Stimulated activated CD4-positive, alpha-beta T cell treated with anti-CD3 and anti-CD28 coated beads, Interleukin-4, amount 100 ng/mL, for 48 hours (primary cell): Measurements from ENCODE around the gene CCL13.

Experiments used
- DNase-seq, 2 donors: peaks; one replicate each; pipeline ENCODE4 v3.0.0-alpha.2; 2020; ENCODE audit warnings: low read depth in 2 of 2

The CCL13 gene

GRCh38 chr17:34363183-34363661 lies 6.9 kb downstream of the CCL13 start, which contains the start of gene CCL1:
TSS of gene CCL1 (minus strand) at chr17:34363233. CDS start at chr17:34363161, 72 bp downstream.
- no peak for DNase-seq

DNA sequence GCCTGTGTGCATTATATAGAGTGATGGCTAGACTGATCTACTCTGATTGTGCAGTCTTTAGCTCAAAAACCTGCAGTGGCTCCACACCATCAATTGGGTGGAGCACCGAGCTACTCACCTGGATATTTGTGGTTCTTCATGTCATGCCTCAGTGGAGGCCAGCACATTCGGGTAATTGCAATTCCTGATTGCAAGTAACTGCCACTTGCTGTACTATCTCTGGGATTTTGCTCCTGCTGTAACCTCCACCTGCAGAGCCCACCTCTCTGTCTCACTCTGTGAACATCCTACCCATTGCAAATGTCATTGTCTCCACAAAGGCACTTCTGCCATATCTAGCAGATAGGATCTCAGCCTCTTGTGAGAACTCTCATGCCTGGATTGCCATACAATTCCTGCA lies 8.5 kb downstream of the CCL13 start:
- no peak for DNase-seq

DNA sequence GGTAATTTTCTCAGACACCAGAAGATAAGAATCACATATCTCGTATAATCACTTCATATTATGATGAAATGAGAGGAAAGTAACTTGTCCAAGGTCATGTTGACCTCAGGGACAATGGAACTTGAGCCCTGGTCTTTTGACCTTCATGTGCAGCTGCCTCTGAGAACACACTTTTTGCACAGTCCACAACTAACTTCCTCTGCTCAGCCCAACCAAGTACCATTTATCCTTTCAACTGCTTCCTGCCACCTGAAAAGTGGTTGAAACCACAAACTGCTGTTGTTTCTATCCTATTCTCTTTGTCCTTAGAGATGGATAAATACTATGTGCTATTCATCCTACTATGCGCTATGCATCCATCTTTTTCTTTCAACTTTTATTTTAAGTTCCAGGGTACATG lies 9.1 kb downstream of the CCL13 start:
- DNase-seq: no peak

- no peak for DNase-seq
Observed at GRCh38 chr17:34366010-34366409, 9.7 kb downstream of the CCL13 start.

DNA sequence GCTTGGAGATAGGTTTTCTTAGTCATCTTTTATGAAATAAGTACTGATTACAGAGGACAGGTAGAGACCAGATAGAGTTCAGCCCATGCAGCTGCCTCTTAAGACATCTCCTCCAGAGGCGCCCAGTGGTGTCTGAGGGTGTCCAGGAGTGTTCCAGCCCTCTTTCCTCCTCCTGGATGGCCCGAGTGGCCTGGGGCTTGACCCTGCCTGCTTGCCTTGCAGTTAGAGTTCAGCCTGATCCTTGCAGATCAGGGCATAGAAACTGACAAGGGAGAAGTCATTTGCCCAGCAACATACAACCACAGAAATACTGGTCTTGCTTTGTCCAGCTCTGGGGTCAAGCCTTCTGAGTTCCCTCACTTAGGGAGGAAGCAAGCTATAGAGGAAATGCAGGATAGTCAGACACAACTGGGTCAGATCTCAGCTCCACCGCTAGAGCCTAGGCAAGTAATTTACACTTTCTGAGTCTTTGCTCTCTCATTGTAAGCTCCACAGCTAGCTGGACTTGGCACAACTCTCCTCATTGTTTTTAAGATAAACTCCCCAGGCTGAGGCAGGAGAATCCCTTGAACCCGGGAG lies 10.3 kb downstream of the CCL13 start:
- no peak for DNase-seq

DNA sequence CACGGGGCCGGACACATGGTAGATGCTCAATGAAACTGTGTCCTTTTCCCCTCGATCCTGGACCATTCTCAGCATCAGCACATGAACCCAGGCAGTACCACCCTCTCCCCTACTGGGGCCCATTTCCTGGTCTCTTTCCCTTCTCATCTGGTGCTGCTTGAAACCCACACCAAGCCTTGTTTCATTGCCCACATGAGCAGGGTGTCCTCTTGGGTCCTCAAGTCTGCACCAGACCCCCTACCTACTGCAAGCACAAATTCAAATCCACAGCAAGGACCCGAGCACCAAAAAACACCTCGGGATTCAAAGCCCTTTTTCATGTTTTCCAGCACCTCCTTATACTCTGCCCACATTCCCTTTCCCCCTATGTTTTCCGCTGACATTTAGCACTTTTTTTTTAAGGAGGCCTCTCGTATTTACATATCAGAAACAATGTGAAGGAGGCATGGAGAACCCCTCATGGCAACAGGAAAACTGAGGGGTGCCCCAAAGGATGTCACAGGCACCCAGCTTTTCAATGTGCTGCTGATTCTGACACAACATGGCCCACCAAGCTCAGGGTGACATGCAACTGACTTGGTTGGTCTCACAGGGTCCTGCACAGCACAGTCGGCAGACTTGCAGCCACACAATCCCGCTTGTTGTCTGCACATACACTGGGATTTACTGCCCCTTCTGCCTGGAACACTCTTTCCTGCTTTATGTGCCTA lies 11.4 kb downstream of the CCL13 start:
- no peak for DNase-seq

DNA sequence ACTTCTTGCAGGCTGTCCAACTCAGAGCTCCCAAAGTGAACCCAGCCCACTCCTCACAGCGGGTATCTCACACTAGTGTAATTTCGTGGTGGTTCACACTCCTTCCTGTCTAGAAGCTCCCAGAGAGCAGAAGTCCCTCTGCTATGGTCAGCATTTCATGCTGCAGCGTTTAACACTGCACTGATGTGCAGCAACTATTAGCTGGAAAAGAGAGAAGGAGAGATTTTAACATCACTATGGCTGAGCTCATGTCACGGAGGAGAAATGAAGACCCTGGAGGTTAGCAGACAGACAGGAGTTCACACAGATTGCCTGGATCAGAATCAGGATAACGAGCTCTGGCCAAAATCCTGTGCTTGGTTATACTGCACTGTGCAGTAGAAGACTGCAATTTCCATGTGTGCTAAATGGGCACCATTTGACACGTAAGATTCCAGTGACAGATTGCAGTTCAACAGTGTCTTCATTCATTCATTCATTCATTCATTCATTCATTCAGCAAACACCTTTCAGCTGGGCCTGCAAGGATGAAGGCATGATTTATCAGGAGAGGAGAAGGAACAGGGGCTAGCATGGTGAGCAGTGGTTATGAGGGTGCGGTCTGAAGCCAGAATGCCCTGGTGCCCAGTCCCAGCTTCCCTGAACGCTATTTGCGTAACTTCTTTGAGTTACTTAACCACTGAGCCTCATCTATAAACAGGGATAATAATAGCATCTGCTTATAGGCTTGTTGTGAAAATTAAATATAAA lies 12.1 kb downstream of the CCL13 start:
- no peak for DNase-seq

DNA sequence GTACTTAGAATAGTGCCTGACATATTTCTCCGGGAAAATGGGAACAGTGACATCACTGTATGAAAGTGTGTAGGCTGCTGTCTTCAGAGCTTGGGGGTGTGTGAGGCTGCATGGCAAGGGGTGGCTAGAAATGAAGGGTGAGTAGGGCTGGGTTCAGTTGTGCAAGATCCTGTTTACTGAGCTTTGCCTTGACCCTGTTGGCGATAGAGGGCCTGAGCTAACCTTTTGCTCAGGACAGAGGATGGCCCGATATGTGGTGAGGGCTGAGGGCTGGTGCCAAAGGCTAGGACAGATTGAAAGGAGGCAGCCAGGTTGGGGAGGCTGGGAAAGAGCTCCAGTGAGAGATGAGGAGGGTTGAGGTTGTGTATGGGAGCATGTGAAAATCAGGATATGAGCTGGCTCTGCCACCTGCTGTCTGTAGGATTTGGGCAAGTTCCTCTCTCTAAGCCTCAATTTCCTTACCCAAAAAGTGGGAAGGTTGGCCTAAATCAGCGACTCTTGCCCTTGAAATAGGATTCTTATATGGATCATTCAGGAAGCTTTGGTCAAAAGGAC lies 12.7 kb downstream of the CCL13 start:
- no peak for DNase-seq

DNA sequence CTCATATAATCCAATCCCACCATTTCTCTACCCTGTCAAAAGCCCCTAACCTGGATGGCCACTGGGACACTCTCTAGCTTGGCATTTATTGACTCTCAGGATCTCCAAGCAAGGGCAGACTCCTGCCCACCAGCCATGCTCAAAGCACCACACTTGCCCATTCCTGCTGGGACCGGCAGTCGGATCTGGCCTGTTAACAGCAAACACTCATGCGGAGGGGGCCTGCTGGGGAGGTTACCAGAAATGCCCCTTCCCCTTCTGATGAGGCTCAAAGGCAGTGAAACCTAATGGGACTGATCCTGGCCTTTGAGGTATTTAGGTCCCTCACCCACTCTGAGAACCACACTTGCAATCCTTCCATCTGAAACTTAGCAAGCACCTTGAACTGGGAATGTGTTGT lies 13.3 kb downstream of the CCL13 start:
- no peak for DNase-seq

- no peak for DNase-seq
Observed at GRCh38 chr17:34370376-34370996, 14.2 kb downstream of the CCL13 start.

DNA sequence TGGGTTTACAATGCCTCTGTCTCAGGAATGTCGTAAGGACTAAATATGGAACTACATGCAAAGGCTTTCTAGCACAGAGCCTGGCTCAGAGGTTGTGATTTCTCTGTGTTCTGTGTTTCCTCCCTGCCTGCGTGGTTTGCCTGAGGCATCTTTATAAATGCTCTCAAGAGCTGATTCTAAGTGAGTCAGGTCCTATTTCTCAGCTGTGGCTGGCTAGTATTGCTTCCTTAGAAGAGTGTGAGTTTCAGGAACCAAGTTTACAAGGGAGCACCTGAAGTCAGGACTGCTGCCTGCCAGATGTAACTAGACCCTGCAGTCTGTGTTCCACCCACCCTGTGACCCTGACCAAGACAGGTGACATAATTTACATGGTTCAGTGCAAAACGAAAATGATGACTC lies 14.7 kb downstream of the CCL13 start:
- no peak for DNase-seq

DNA sequence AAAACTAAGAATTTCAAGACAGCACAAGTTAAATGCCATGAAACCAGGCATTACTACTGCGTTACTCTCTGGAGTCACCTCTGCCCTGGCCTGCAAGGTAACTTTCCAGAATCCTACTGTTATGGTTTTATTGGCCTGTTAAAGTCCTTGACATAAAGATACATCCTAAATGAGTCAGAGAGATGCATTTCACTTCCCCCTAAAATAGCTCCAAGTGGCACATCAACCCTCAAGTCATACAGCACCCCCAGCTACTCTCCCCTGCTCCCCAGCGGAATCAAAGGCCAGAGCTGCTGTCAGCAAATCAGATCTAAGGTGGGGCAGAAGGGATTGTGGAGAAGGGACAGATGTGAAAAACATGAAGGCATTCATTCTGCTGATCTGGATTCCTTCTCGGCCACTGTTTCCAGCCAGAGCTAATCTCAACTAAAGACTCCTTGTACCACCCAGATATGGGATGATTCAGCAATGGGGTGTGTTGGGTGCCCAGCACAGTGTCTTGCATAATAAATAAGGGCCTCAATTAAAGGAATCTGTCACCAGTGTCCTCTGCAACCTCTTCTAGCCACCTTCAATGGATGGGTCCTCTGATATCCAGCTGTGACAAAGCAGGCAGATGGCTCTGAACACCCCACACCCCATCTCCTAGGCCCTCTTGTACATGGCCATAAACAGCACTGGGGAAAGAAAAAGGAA lies 15.3 kb downstream of the CCL13 start:
- DNase-seq: no peak

DNA sequence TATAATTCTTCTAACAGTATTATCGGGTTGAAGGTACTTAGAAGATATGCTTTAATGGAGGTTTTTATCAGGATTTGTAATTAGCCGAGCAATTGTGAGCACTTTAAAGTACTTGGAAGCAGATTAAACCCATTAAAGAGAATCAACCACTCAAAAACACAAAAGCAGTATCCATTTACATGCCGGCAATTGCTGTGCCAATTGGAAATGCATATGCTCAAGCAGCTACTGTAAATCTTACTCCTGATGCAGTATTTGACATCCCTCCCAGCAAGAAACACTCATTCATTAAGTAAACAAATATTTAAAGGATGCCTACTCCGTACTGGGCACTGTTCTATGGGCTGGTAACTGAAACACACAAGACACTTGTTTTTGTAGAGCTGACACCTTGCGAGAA lies 18.2 kb downstream of the CCL13 start:
- DNase-seq: no peak

DNA sequence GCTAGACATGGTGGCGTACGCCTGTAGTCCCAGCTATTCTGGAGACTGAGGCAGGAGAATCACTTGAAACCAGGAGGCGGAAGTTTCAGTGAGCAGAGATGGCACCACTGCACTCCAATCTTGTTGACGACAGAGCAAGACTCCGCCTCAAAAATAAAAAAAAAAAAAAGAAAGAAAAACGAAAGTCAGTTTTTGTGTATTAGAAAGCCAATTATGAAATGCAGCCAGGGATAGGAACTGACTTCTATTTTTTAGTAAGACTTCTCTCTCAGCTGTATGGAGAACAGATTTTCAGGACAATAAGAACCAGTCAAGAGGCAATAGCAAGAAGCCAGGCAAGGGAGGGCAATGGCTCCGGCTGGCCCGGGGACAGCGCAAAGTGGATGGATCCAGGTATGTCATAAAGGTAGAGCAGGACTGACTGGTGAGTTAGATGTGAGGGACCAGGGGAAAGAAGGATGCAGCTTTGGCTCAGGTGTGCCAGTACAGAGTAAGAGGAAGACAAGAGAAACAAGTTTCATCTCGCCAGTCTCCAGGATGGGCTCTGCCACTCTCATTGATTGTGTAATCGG lies 19.2 kb downstream of the CCL13 start:
- DNase-seq: no peak

- DNase-seq: no peak
Observed at GRCh38 chr17:34377078-34377823, 21.0 kb downstream of the CCL13 start.

- DNase-seq: no peak
Observed at GRCh38 chr17:34378664-34379101, 22.4 kb downstream of the CCL13 start.

DNA sequence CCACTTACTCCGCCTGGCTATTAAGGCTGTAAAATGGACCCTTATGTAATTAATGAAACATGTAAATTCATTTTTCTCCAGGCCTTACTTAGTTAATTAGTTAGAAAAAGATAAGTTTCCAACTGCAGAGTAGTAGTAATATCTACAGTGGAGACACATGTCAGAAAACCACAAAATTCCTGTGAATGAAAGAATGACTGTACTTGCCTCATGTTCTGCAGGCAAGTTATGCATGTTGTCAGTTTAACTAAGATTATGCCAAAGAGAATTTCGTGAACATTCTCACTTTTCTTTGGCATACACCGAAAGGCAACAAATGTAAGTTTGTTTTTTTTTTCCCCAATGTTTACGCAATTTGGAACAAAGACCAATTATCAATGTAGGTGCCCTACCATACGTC lies 23.6 kb downstream of the CCL13 start:
- no peak for DNase-seq

GRCh38 chr17:34382621-34383124 lies 26.4 kb downstream of the CCL13 start:
- peak; percentile 23 to 37 for DNase-seq

GRCh38 chr17:34383216-34383615 lies 26.9 kb downstream of the CCL13 start:
- DNase-seq: no peak

DNA sequence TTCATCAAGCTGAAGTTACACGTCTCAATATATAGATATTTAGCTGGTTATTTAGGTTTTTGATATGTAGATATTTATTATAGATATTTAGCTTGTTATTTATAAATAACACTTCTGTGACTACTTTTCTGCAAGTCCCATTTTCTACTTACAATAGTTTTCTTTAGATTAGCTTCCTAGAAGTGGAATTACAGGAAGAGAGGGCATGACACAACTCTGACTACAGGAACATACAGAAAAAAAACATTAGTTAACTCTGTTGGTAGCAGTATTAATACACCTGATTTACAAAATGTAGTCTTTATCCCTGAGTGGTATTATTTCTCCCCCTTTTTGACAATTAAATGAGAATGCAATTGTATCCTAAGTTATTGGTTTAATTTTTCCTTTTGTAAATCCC lies 28.0 kb downstream of the CCL13 start:
- DNase-seq: no peak
